GM12801 (cell line): ENCODE results near the gene RND1.

Experiments used
- TF ChIP-seq, protein P1 (sequence below): IDR thresholded peaks from one replicate; pipeline ENCODE4 v1.5.1; 2011; ENCODE audit warnings: control low read depth; ENCODE audit not compliant: insufficient read length; ENCODE audit errors: extremely low read depth

Gene RND1

DNA sequence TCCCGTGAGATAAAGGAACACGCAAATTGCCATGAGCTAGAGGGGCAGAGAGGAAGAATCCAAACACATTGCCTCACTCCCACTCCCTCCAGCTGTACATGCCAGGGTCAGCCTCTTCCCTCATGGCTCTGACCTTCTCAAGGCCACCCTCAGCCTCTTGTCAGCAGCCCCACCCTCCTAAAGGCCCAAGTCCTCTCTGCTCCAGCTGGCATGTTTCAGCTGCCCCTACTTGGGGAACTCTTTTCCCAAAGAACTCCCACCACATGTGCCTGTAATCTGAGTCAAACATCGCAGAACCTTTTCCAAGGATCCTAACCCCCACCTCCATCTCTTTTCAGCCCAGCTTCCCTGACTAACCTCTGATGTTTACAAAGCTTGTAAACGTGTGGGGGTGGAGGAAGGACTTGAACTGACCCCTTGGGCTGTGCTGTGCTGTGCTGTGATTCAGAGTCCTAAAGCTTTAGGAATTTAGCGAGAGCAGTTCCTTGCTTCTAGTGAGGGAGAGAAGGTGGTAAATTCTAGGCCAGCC, 54.7 kb downstream of the RND1 start:
- TF ChIP-seq, protein P1, sequence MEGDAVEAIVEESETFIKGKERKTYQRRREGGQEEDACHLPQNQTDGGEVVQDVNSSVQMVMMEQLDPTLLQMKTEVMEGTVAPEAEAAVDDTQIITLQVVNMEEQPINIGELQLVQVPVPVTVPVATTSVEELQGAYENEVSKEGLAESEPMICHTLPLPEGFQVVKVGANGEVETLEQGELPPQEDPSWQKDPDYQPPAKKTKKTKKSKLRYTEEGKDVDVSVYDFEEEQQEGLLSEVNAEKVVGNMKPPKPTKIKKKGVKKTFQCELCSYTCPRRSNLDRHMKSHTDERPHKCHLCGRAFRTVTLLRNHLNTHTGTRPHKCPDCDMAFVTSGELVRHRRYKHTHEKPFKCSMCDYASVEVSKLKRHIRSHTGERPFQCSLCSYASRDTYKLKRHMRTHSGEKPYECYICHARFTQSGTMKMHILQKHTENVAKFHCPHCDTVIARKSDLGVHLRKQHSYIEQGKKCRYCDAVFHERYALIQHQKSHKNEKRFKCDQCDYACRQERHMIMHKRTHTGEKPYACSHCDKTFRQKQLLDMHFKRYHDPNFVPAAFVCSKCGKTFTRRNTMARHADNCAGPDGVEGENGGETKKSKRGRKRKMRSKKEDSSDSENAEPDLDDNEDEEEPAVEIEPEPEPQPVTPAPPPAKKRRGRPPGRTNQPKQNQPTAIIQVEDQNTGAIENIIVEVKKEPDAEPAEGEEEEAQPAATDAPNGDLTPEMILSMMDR: no peak

DNA sequence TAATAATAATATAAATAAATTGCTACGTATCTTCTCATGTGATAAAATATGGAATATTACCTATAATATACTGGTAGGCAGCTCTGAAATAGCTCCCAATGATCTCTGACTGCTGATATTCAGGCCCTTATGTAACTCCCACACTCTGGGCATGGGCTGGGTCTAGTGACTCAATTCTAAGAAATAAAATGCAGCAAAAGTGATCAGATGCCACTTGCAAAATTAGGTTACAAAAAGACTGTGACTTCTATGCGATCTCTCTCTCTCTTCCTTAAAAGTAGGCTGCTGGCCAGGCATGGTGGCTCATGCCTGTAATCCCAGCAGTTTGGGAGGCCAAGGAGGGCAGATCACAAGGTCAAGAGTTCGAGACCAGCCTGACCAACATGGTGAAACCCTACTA, 57.7 kb downstream of the RND1 start:
- TF ChIP-seq, protein P1: no peak
